Liver (tissue), 9 donors: ENCODE results near the gene MRGPRF. TPM values are rescaled to one million over a fixed set of nuclear protein-coding genes. Genes with fewer than 3 reads are reported as not detected.

Experiments used
- DNase-seq: peaks from one replicate; pipeline ENCODE4 v3.0.0-alpha.2; 2017; ENCODE audit warnings: low spot score
- H3K27ac ChIP-seq, 2 donors: one replicate each; pipeline ENCODE4 v1.7.0; 2013; ENCODE audit warnings: inconsistent platforms in 2 of 2, low read length in 2 of 2, control low read depth in 1 of 2, low read depth in 1 of 2, mild to moderate bottlenecking in 1 of 2
- H3K27me3 ChIP-seq, 4 donors: one replicate each; pipeline versions ENCODE4 v1.6.1 to v1.7.0; 2013; ENCODE audit warnings: low read length in 3 of 4, inconsistent platforms in 1 of 4, mild to moderate bottlenecking in 1 of 4, moderate library complexity in 1 of 4; ENCODE audit not compliant: control insufficient read depth in 4 of 4, insufficient read depth in 4 of 4
- H3K36me3 ChIP-seq, 4 donors: one replicate each; pipeline versions ENCODE4 v1.6.1 to v1.7.0; 2013; ENCODE audit warnings: low read length in 3 of 4, mild to moderate bottlenecking in 3 of 4, low read depth in 1 of 4, moderate library complexity in 1 of 4; ENCODE audit not compliant: control insufficient read depth in 4 of 4, insufficient read depth in 3 of 4
- H3K4me1 ChIP-seq, 4 donors: one replicate each; pipeline versions ENCODE4 v1.6.1 to v1.7.0; 2013; ENCODE audit warnings: low read length in 3 of 4, mild to moderate bottlenecking in 3 of 4, moderate library complexity in 1 of 4; ENCODE audit not compliant: control insufficient read depth in 4 of 4, insufficient read depth in 4 of 4
- H3K4me3 ChIP-seq, 3 donors: one replicate each; pipeline versions ENCODE4 v1.6.1 to v1.7.0; 2013; ENCODE audit warnings: low read length in 3 of 3, control low read depth in 1 of 3, low read depth in 1 of 3, mild to moderate bottlenecking in 1 of 3
- H3K9ac ChIP-seq, 2 donors: one replicate each; pipeline ENCODE4 v1.7.0; 2013; ENCODE audit warnings: low read length in 2 of 2, mild to moderate bottlenecking in 2 of 2, moderate library complexity in 2 of 2, control low read depth in 1 of 2, low read depth in 1 of 2
- H3K9me3 ChIP-seq, 4 donors: one replicate each; pipeline versions ENCODE4 v1.6.1 to v1.7.0; 2013; ENCODE audit warnings: low read length in 3 of 4; ENCODE audit not compliant: control insufficient read depth in 4 of 4
- EGR1 ChIP-seq, 2 donors: IDR thresholded peaks; 2 replicates each; pipeline ENCODE4 v1.6.1; 2016 to 2018; ENCODE audit warnings: antibody characterized with exemption in 2 of 2, low read depth in 2 of 2
- FOXA2 ChIP-seq: IDR thresholded peaks from 2 replicates; pipeline ENCODE4 v1.6.1; 2016; ENCODE audit warnings: antibody characterized with exemption
- HNF4A ChIP-seq, 2 donors: conservative IDR thresholded peaks; 2 replicates each; pipeline ENCODE4 v1.6.1; 2016; ENCODE audit warnings: antibody characterized with exemption in 2 of 2, mild to moderate bottlenecking in 2 of 2
- HNF4G ChIP-seq: IDR thresholded peaks from 2 replicates; pipeline ENCODE4 v1.6.1; 2016; ENCODE audit warnings: antibody characterized with exemption
- JUND ChIP-seq, 2 donors: IDR thresholded peaks; 2 replicates each; pipeline ENCODE4 v1.6.1; 2016; ENCODE audit warnings: antibody characterized with exemption in 2 of 2
- NR2F2 ChIP-seq: IDR thresholded peaks from 2 replicates; pipeline ENCODE4 v1.6.1; 2016; ENCODE audit warnings: antibody characterized with exemption
- RAD21 ChIP-seq, 2 donors: IDR thresholded peaks; 2 replicates each; pipeline ENCODE4 v1.6.1; 2016; ENCODE audit warnings: antibody characterized with exemption in 2 of 2, mild to moderate bottlenecking in 2 of 2
- RXRA ChIP-seq, 2 donors: IDR thresholded peaks; 2 replicates each; pipeline ENCODE4 v1.6.1; 2017 to 2018; ENCODE audit warnings: antibody characterized with exemption in 2 of 2, mild to moderate bottlenecking in 1 of 2
- SP1 ChIP-seq: IDR thresholded peaks from 2 replicates; pipeline ENCODE4 v1.6.1; 2018; ENCODE audit warnings: antibody characterized with exemption, mild to moderate bottlenecking
- TAF1 ChIP-seq: conservative IDR thresholded peaks from 2 replicates; pipeline ENCODE4 v1.6.1; 2016; ENCODE audit warnings: antibody characterized with exemption, mild to moderate bottlenecking
- YY1 ChIP-seq: IDR thresholded peaks from 2 replicates; pipeline ENCODE4 v1.6.1; 2016; ENCODE audit warnings: antibody characterized with exemption, mild to moderate bottlenecking
- WGBS: extraction: QIAGEN DNeasy Blood & Tissue Kit; methylation state at CpG from one replicate; pipeline ENCODE4 v1.1.7; 2013; 5-methylcytosine and 5-hydroxymethylcytosine counted together
- polyA plus RNA-seq, 2 donors: library from polyadenylated mRNA; stranded (reverse) in 1 of 2; unstranded in 1 of 2; fragments of 200-250 nt in 1 of 2; fragments of >200 nt in 1 of 2; fragmentation: Nextera tagmentation in 1 of 2; extraction: Ambion mirVana in 1 of 2; gene quantifications; one replicate each; pipeline versions ENCODE4 v1.2.1 to v1.2.3, GENCODE V29; 2013 to 2015
- total RNA-seq, 2 donors: library from RNA; depleted of rRNA; stranded (reverse); fragments of >200 nt; gene quantifications; one replicate each; pipeline ENCODE4 v1.2.3, GENCODE V29; 2014
- TF ChIP-seq, protein P1 (sequence below): IDR thresholded peaks from 2 replicates; pipeline ENCODE4 v1.6.1; 2016; ENCODE audit warnings: antibody characterized with exemption
- TF ChIP-seq, protein P2 (sequence below): IDR thresholded peaks from 2 replicates; pipeline ENCODE4 v1.6.1; 2016; ENCODE audit warnings: antibody characterized with exemption, mild to moderate bottlenecking
- TF ChIP-seq, protein P3 (sequence below): fragments of 150-350 bp; IDR thresholded peaks from 2 replicates; pipeline ENCODE4 v1.5.1; 2017; ENCODE audit warnings: improper control_type of control experiment, low read depth, low read length; ENCODE audit not compliant: missing input control
- TF ChIP-seq, protein P4 (sequence below): IDR thresholded peaks from 2 replicates; pipeline ENCODE4 v1.6.1; 2016; ENCODE audit warnings: antibody characterized with exemption
- donor health status: healthy.
- donor health status: healthy.
- donor health status: healthy.
- donor health status: healthy.
- donor health status: healthy.

MRGPRF gene
- total and polyA plus RNA-seq, 4 donors: 1.1 to 4.8 (median 2.5) TPM

DNA sequence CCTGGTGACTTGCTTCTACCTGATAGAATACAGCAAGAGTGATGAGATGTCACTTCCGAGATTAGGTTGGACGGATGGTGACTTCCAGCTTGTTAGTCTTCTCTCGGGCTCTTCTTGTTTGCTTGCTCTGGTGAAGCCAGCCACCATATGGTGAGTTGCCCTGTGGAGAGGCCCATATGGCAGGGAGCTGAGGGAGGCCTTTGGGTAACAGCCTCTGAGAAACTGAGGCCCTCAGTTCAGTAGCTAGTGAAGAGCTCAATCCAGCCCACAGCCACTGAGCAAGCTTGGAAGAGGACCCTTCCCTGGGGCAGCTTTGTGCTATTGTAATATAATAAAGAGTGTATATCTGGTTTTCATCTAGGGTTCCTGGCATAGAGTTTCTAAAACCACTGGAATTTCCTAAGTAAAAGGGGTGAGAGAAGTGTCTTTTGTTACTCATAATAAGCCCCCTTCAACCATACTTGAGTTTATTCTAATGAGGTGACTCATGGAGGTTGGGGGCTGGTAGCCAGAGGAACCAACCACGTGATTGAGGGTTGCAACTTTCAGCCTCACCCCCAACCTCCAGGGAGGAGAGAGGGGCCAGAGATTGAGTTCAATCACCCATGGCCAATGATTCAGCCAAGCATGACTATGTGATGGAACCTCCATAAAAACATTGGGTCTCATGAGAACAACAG is 27.7 kb upstream of the MRGPRF start:
- H3K4me3 ChIP-seq: no peak overlapping the region
- no peak overlapping the region for H3K27ac ChIP-seq
- no peaks in the 10 kb centered on the region for H3K27me3 ChIP-seq
- no peaks in the 10 kb centered on the region for H3K36me3 ChIP-seq
- H3K4me1 ChIP-seq: peaks cover 0 to 3% (median 0%) of the 10 kb centered on the region in 4 donors
- no peak for DNase-seq
- WGBS: 88% methylated on average over 4 of the region's 4 CpGs
- H3K9ac ChIP-seq: no peak overlapping the region
- TF ChIP-seq FOXA2 (no peak), EGR1 (IDR thresholded peaks at IDR 0.05; ENCODE audit: low read depth in 2 of 2) (no peak), TAF1 (no peak), RAD21 (IDR thresholded peaks at IDR 0.05) (no peak), RXRA (IDR thresholded peaks at IDR 0.05) (no peak), SP1 (no peak), HNF4A (conservative IDR thresholded peaks at IDR 0.05) (no peak), JUND (IDR thresholded peaks at IDR 0.05) (no peak), YY1 (no peak)
- TF ChIP-seq, protein P1, sequence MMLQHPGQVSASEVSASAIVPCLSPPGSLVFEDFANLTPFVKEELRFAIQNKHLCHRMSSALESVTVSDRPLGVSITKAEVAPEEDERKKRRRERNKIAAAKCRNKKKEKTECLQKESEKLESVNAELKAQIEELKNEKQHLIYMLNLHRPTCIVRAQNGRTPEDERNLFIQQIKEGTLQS: no peak
- TF ChIP-seq, protein P2, sequence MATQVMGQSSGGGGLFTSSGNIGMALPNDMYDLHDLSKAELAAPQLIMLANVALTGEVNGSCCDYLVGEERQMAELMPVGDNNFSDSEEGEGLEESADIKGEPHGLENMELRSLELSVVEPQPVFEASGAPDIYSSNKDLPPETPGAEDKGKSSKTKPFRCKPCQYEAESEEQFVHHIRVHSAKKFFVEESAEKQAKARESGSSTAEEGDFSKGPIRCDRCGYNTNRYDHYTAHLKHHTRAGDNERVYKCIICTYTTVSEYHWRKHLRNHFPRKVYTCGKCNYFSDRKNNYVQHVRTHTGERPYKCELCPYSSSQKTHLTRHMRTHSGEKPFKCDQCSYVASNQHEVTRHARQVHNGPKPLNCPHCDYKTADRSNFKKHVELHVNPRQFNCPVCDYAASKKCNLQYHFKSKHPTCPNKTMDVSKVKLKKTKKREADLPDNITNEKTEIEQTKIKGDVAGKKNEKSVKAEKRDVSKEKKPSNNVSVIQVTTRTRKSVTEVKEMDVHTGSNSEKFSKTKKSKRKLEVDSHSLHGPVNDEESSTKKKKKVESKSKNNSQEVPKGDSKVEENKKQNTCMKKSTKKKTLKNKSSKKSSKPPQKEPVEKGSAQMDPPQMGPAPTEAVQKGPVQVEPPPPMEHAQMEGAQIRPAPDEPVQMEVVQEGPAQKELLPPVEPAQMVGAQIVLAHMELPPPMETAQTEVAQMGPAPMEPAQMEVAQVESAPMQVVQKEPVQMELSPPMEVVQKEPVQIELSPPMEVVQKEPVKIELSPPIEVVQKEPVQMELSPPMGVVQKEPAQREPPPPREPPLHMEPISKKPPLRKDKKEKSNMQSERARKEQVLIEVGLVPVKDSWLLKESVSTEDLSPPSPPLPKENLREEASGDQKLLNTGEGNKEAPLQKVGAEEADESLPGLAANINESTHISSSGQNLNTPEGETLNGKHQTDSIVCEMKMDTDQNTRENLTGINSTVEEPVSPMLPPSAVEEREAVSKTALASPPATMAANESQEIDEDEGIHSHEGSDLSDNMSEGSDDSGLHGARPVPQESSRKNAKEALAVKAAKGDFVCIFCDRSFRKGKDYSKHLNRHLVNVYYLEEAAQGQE: no peak
- TF ChIP-seq, protein P3, sequence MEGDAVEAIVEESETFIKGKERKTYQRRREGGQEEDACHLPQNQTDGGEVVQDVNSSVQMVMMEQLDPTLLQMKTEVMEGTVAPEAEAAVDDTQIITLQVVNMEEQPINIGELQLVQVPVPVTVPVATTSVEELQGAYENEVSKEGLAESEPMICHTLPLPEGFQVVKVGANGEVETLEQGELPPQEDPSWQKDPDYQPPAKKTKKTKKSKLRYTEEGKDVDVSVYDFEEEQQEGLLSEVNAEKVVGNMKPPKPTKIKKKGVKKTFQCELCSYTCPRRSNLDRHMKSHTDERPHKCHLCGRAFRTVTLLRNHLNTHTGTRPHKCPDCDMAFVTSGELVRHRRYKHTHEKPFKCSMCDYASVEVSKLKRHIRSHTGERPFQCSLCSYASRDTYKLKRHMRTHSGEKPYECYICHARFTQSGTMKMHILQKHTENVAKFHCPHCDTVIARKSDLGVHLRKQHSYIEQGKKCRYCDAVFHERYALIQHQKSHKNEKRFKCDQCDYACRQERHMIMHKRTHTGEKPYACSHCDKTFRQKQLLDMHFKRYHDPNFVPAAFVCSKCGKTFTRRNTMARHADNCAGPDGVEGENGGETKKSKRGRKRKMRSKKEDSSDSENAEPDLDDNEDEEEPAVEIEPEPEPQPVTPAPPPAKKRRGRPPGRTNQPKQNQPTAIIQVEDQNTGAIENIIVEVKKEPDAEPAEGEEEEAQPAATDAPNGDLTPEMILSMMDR: no peak
- TF ChIP-seq, protein P4, sequence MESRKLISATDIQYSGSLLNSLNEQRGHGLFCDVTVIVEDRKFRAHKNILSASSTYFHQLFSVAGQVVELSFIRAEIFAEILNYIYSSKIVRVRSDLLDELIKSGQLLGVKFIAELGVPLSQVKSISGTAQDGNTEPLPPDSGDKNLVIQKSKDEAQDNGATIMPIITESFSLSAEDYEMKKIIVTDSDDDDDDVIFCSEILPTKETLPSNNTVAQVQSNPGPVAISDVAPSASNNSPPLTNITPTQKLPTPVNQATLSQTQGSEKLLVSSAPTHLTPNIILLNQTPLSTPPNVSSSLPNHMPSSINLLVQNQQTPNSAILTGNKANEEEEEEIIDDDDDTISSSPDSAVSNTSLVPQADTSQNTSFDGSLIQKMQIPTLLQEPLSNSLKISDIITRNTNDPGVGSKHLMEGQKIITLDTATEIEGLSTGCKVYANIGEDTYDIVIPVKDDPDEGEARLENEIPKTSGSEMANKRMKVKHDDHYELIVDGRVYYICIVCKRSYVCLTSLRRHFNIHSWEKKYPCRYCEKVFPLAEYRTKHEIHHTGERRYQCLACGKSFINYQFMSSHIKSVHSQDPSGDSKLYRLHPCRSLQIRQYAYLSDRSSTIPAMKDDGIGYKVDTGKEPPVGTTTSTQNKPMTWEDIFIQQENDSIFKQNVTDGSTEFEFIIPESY: no peak
- H3K9me3 ChIP-seq: no peaks in the 10 kb centered on the region

DNA sequence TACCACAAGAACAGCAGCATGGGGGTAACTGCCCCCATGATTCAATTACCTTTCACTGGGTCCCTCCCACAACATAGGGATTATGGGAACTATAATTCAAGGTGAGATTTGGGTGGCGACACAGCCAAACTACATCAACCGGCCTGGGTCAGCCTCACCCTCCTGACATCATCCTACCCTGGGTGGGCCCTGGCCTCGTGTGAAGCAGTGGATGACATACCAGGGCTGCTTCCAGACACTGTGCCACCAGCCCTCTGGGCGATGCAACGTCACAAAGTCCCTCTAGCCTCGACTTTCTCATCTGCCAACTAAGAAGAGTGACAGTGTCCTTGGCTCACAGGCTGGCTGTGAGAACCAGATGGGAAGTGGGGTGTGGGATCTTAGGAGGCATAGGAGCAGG is 27.0 kb upstream of the MRGPRF start:
- no peaks in the 10 kb centered on the region for H3K9me3 ChIP-seq
- H3K4me3 ChIP-seq: no peak overlapping the region
- H3K36me3 ChIP-seq: no peaks in the 10 kb centered on the region
- no peak overlapping the region for H3K27ac ChIP-seq
- no peaks in the 10 kb centered on the region for H3K27me3 ChIP-seq
- TF ChIP-seq HNF4G: no peak
- TF ChIP-seq, protein P2: no peak
- no peak for TF ChIP-seq SP1
- TF ChIP-seq FOXA2: no peak
- TF ChIP-seq, protein P3: no peak
- no peak for TF ChIP-seq NR2F2
- no peak for TF ChIP-seq YY1
- TF ChIP-seq HNF4A (conservative IDR thresholded peaks at IDR 0.05): no peak
- H3K9ac ChIP-seq: no peak overlapping the region
- H3K4me1 ChIP-seq: peaks cover 0 to 3% (median 0%) of the 10 kb centered on the region in 4 donors
- WGBS: 89% methylated on average over 6 of the region's 6 CpGs
- DNase-seq: no peak
